ENCODE data around the gene DYRK1A.

DYRK1A gene

GRCh38 chr21:37356706-37357105 lies 9.9 kb upstream of the DYRK1A start:
- no peak overlapping the region for H3K4me3 ChIP-seq (ENCODE audit: low read depth, low read length)
- no peak for DNase-seq
- no peaks in the 10 kb centered on the region for H3K27me3 ChIP-seq (ENCODE audit: insufficient read depth, low read depth, severe bottlenecking)
- no peak for TF ChIP-seq CTCF (IDR thresholded peaks at IDR 0.05; ENCODE audit: low read depth, low read length)
- no peaks in the 10 kb centered on the region for H3K9me3 ChIP-seq (ENCODE audit: severe bottlenecking)
- no peaks in the 10 kb centered on the region for H3K36me3 ChIP-seq
- H3K27ac ChIP-seq, result no peak overlapping the region

GRCh38 chr21:37357691-37358090 lies 8.9 kb upstream of the DYRK1A start:
- Histone ChIP-seq H3K4me3 (ENCODE audit: low read depth, low read length) (no peak overlapping the region), H3K27me3 (ENCODE audit: insufficient read depth, low read depth, severe bottlenecking) (no peaks in the 10 kb centered on the region), H3K36me3 (no peaks in the 10 kb centered on the region), H3K27ac (no peak overlapping the region), H3K9me3 (ENCODE audit: severe bottlenecking) (no peaks in the 10 kb centered on the region)
- TF ChIP-seq CTCF (IDR thresholded peaks at IDR 0.05; ENCODE audit: low read depth, low read length), result no peak
- no peak for DNase-seq

GRCh38 chr21:37358397-37358796 lies 8.2 kb upstream of the DYRK1A start:
- no peak overlapping the region for H3K4me3 ChIP-seq (ENCODE audit: low read depth, low read length)
- no peak overlapping the region for H3K27ac ChIP-seq
- no peak for DNase-seq
- H3K27me3 ChIP-seq (ENCODE audit: insufficient read depth, low read depth, severe bottlenecking), result no peaks in the 10 kb centered on the region
- no peak for TF ChIP-seq CTCF (IDR thresholded peaks at IDR 0.05; ENCODE audit: low read depth, low read length)
- no peaks in the 10 kb centered on the region for H3K9me3 ChIP-seq (ENCODE audit: severe bottlenecking)
- no peaks in the 10 kb centered on the region for H3K36me3 ChIP-seq

GRCh38 chr21:37363936-37364335 lies 2.6 kb upstream of the DYRK1A start:
- no peak for TF ChIP-seq CTCF (IDR thresholded peaks at IDR 0.05; ENCODE audit: low read depth, low read length)
- Histone ChIP-seq H3K4me3 (ENCODE audit: low read depth, low read length) (no peak overlapping the region), H3K36me3 (peaks cover 4% of the 10 kb centered on the region; the same call in 1 of the 2 replicates), H3K9me3 (ENCODE audit: severe bottlenecking) (no peaks in the 10 kb centered on the region), H3K27me3 (ENCODE audit: insufficient read depth, low read depth, severe bottlenecking) (no peaks in the 10 kb centered on the region), H3K27ac (no peak overlapping the region)
- DNase-seq, result no peak

GRCh38 chr21:37364722-37365121 lies 1.9 kb upstream of the DYRK1A start:
- Histone ChIP-seq H3K27me3 (ENCODE audit: insufficient read depth, low read depth, severe bottlenecking) (no peaks in the 10 kb centered on the region), H3K9me3 (ENCODE audit: severe bottlenecking) (no peaks in the 10 kb centered on the region), H3K36me3 (peaks cover 4% of the 10 kb centered on the region; the same call in 1 of the 2 replicates), H3K27ac (no peak overlapping the region; the same call in 1 of the 2 replicates), H3K4me3 (ENCODE audit: low read depth, low read length) (no peak overlapping the region)
- DNase-seq, result no peak
- no peak for TF ChIP-seq CTCF (IDR thresholded peaks at IDR 0.05; ENCODE audit: low read depth, low read length)
